ENCODE data around the gene CDH23.

DNA sequence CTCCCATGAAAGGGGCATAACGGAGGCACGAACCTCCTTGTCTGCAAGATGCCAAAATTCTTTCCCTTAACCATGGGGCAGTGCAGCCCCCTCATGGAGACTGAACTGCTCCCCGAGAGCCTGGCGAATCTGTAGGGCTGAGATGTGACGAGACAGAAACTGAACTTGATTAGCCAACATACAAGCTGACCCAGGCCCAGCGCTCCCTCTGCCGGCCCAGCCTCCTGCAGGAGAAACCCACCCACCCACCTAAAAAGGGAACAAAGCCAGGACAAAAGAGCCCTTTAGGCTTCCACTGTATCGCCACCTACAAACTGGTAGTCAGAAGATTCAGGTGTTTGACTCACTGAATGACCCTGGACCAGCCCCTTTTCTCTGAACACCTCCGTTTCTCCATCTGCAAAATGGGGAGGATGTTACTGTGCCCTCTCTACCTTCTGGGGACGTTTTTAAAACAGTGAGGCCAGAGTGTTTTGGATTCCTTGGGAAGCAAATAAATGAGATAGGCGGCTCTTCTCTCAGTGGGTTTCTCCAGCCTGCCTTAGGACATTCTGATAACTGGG is 264.4 kb downstream of the CDH23 start:
- TF ChIP-seq, protein P1, sequence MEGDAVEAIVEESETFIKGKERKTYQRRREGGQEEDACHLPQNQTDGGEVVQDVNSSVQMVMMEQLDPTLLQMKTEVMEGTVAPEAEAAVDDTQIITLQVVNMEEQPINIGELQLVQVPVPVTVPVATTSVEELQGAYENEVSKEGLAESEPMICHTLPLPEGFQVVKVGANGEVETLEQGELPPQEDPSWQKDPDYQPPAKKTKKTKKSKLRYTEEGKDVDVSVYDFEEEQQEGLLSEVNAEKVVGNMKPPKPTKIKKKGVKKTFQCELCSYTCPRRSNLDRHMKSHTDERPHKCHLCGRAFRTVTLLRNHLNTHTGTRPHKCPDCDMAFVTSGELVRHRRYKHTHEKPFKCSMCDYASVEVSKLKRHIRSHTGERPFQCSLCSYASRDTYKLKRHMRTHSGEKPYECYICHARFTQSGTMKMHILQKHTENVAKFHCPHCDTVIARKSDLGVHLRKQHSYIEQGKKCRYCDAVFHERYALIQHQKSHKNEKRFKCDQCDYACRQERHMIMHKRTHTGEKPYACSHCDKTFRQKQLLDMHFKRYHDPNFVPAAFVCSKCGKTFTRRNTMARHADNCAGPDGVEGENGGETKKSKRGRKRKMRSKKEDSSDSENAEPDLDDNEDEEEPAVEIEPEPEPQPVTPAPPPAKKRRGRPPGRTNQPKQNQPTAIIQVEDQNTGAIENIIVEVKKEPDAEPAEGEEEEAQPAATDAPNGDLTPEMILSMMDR (optimal IDR thresholded peaks at IDR 0.05 in 1 of 3, IDR thresholded peaks at IDR 0.05 in 1 of 3, conservative IDR thresholded peaks at IDR 0.05 in 1 of 3; ENCODE audit: extremely low read depth in 1 of 3, insufficient read depth in 2 of 3, low read length in 3 of 3): no peak
- TF ChIP-seq EZH2 (IDR thresholded peaks at IDR 0.05; ENCODE audit: low read length): no peak
